MM.1S (cell line): ENCODE data around the gene NANP.
A peak's percentile ranks its signal among the peaks of the same experiment; 100 is the strongest.

Source experiments
- DNase-seq: peaks from one replicate; pipeline ENCODE4 v3.0.0-alpha.2; 2015
- H2AFZ ChIP-seq: fragments of 300-600 bp; sonication (generic); 2 replicates; pipeline ENCODE4 v1.6.0; 2016; ENCODE audit warnings: antibody characterized with exemption, low read length
- H3F3A ChIP-seq: fragments of 300-600 bp; sonication (generic); 2 replicates; pipeline ENCODE4 v1.6.1; 2016; ENCODE audit warnings: mild to moderate bottlenecking, antibody characterized with exemption, low read length, moderate library complexity, mixed read lengths; ENCODE audit not compliant: insufficient read depth
- H3K27ac ChIP-seq: fragments of 300-600 bp; sonication (generic); 2 replicates; pipeline ENCODE4 v1.5.1; 2016; ENCODE audit warnings: mild to moderate bottlenecking, low read length
- H3K27me3 ChIP-seq: fragments of 300-600 bp; sonication (generic); replicated peaks from 2 replicates; pipeline ENCODE4 v1.6.0; 2016; ENCODE audit warnings: low read length; ENCODE audit not compliant: insufficient read depth
- H3K36me3 ChIP-seq: fragments of 300-600 bp; sonication (generic); replicated peaks from 2 replicates; pipeline ENCODE4 v1.6.1; 2016; ENCODE audit warnings: mild to moderate bottlenecking, low read length, mixed read lengths; ENCODE audit not compliant: insufficient read depth
- H3K4me1 ChIP-seq: fragments of 300-600 bp; sonication (generic); 2 replicates; pipeline ENCODE4 v1.6.1; 2016; ENCODE audit warnings: low read length, mixed read lengths
- H3K4me2 ChIP-seq: fragments of 300-600 bp; sonication (generic); 2 replicates; pipeline ENCODE4 v1.6.0; 2016; ENCODE audit warnings: low read depth, low read length
- H3K4me3 ChIP-seq: fragments of 300-600 bp; sonication (generic); 2 replicates; pipeline ENCODE4 v1.5.1; 2016; ENCODE audit warnings: low read length, mixed read lengths
- H3K79me2 ChIP-seq: fragments of 300-600 bp; sonication (generic); 2 replicates; pipeline ENCODE4 v1.6.1; 2016; ENCODE audit warnings: mixed run types, low read length, mixed read lengths
- H3K9ac ChIP-seq: fragments of 300-600 bp; sonication (generic); 2 replicates; pipeline ENCODE4 v1.6.1; 2016; ENCODE audit warnings: low read length, mixed read lengths
- H3K9me2 ChIP-seq: fragments of 300-600 bp; sonication (generic); replicated peaks from 2 replicates; pipeline ENCODE4 v1.6.1; 2016; ENCODE audit warnings: mild to moderate bottlenecking, low read length, mixed read lengths; ENCODE audit not compliant: insufficient read depth
- H3K9me3 ChIP-seq: fragments of 300-600 bp; sonication (generic); replicated peaks from 2 replicates; pipeline ENCODE4 v1.6.1; 2016; ENCODE audit warnings: mild to moderate bottlenecking, low read length, mixed read lengths; ENCODE audit not compliant: insufficient read depth
- H4K20me1 ChIP-seq: fragments of 300-600 bp; sonication (generic); 2 replicates; pipeline ENCODE4 v1.6.1; 2016; ENCODE audit warnings: mild to moderate bottlenecking, low read length, moderate library complexity, mixed read lengths; ENCODE audit not compliant: insufficient read depth
- CTCF ChIP-seq: fragments of 300-600 bp; sonication (generic); IDR thresholded peaks from 2 replicates; pipeline ENCODE4 v1.5.1; 2016; ENCODE audit warnings: antibody characterized with exemption, low read length, mixed read lengths
- EZH2 ChIP-seq: fragments of 300-600 bp; sonication (generic); optimal IDR thresholded peaks from 2 replicates; pipeline ENCODE3; 2017; ENCODE audit warnings: low read depth, mild to moderate bottlenecking, antibody characterized with exemption, low read length, mixed read lengths
- EZH2phosphoT487 ChIP-seq: fragments of 300-600 bp; sonication (generic); IDR thresholded peaks from 2 replicates; pipeline ENCODE4 v1.6.1; 2018; ENCODE audit warnings: antibody characterized with exemption, low read length

The NANP gene

GRCh38 chr20:25644814-25645213 lies 21.0 kb upstream of the NANP start:
- no peaks in the 10 kb centered on the region for H4K20me1 ChIP-seq
- no peak overlapping the region for H2AFZ ChIP-seq
- no peak overlapping the region for H3K4me3 ChIP-seq
- no peak for DNase-seq
- no peak overlapping the region for H3K4me2 ChIP-seq
- no peaks in the 10 kb centered on the region for H3F3A ChIP-seq
- H3K4me1 ChIP-seq, result no peaks in the 10 kb centered on the region
- no peak overlapping the region for H3K9ac ChIP-seq
- TF ChIP-seq CTCF, result no peak
- TF ChIP-seq EZH2, result no peak
- TF ChIP-seq EZH2phosphoT487, result no peak
- H3K9me2 ChIP-seq, result no peaks in the 10 kb centered on the region
- no peaks in the 10 kb centered on the region for H3K27me3 ChIP-seq
- no peaks in the 10 kb centered on the region for H3K9me3 ChIP-seq
- no peaks in the 10 kb centered on the region for H3K79me2 ChIP-seq
- H3K36me3 ChIP-seq, result no peaks in the 10 kb centered on the region
- H3K27ac ChIP-seq, result no peak overlapping the region

GRCh38 chr20:25643716-25644115 lies 19.9 kb upstream of the NANP start:
- Histone ChIP-seq H3K9ac (no peak overlapping the region), H3K27ac (no peak overlapping the region), H3K79me2 (no peaks in the 10 kb centered on the region), H3K27me3 (no peaks in the 10 kb centered on the region), H3K4me1 (no peaks in the 10 kb centered on the region), H3K9me2 (no peaks in the 10 kb centered on the region), H3K4me3 (no peak overlapping the region), H3K4me2 (no peak overlapping the region), H3K36me3 (no peaks in the 10 kb centered on the region), H2AFZ (no peak overlapping the region), H4K20me1 (no peaks in the 10 kb centered on the region), H3F3A (no peaks in the 10 kb centered on the region), H3K9me3 (no peaks in the 10 kb centered on the region)
- TF ChIP-seq CTCF (no peak), EZH2 (no peak), EZH2phosphoT487 (no peak)
- peak; percentile 30 for DNase-seq

GRCh38 chr20:25637247-25637646 lies 13.4 kb upstream of the NANP start:
- Histone ChIP-seq H3K9ac (no peak overlapping the region), H3F3A (no peaks in the 10 kb centered on the region), H3K4me1 (no peaks in the 10 kb centered on the region), H3K36me3 (no peaks in the 10 kb centered on the region; the same call in 1 of the 2 replicates), H4K20me1 (no peaks in the 10 kb centered on the region), H3K79me2 (no peaks in the 10 kb centered on the region), H3K4me2 (no peak overlapping the region), H3K9me3 (no peaks in the 10 kb centered on the region), H3K27ac (no peak overlapping the region), H3K9me2 (no peaks in the 10 kb centered on the region), H3K4me3 (no peak overlapping the region), H3K27me3 (no peaks in the 10 kb centered on the region), H2AFZ (no peak overlapping the region)
- TF ChIP-seq CTCF (no peak), EZH2 (no peak), EZH2phosphoT487 (no peak)
- no peak for DNase-seq
